Psoas muscle (tissue), 8 donors: ENCODE data around the gene RPS17. TPM values are rescaled to one million over a fixed set of nuclear protein-coding genes. Genes with fewer than 3 reads are reported as not detected.

Source experiments
- ATAC-seq, 4 donors: fragments of 200-7000 bp; cut with Tn5 transposase; one replicate each; pipeline ENCODE4 v1.9.1; 2020; ENCODE audit warnings: moderate library complexity in 3 of 4, mild to moderate bottlenecking in 2 of 4
- DNase-seq, 2 donors: peaks; one replicate each; pipeline ENCODE4 v3.0.0-alpha.2; 2020
- H3K27ac ChIP-seq: fragments of 200-600 bp; one replicate; pipeline ENCODE4 v1.8.0; 2022
- H3K27me3 ChIP-seq, 3 donors: fragments of 200-600 bp in 1 of 3; one replicate each; pipeline versions ENCODE4 v1.6.1 to v1.8.0; 2013 to 2022; ENCODE audit warnings: low read length in 2 of 3, mild to moderate bottlenecking in 2 of 3, moderate library complexity in 1 of 3; ENCODE audit not compliant: insufficient read depth in 3 of 3
- H3K36me3 ChIP-seq, 2 donors: fragments of 200-600 bp in 1 of 2; one replicate each; pipeline versions ENCODE4 v1.6.1 to v1.8.0; 2013 to 2022; ENCODE audit warnings: low read depth in 1 of 2, mild to moderate bottlenecking in 1 of 2, moderate library complexity in 1 of 2; ENCODE audit not compliant: insufficient read depth in 1 of 2
- H3K4me1 ChIP-seq: fragments of 200-600 bp; one replicate; pipeline ENCODE4 v1.8.0; 2022
- H3K4me3 ChIP-seq: fragments of 200-600 bp; one replicate; pipeline ENCODE4 v1.8.0; 2022; ENCODE audit warnings: mild to moderate bottlenecking
- H3K9me3 ChIP-seq: fragments of 200-600 bp; one replicate; pipeline ENCODE4 v1.8.0; 2022
- CTCF ChIP-seq: fragments of 200-600 bp; IDR thresholded peaks from one replicate; pipeline ENCODE4 v1.8.0; 2022; ENCODE audit warnings: antibody characterized with exemption
- WGBS, 3 donors: extraction: QIAGEN DNeasy Blood & Tissue Kit; methylation state at CpG; one replicate each; pipeline versions ENCODE4 v1.1.6 to v1.1.7; 2013; 5-methylcytosine and 5-hydroxymethylcytosine counted together
- intact Hi-C, 2 donors: fragments of 100-400 bp; cut with DNase I; formaldehyde crosslinking; loops; one replicate each; pipeline versions ENCODE4 v1.11.0 to v1.14.2; 2022
- polyA plus RNA-seq, 3 donors: library from polyadenylated mRNA; stranded (reverse); fragments of 200-250 nt; gene quantifications; one replicate each; pipeline ENCODE4 v1.2.3, GENCODE V29; 2013
- total RNA-seq, 4 donors: library from RNA; stranded (reverse); fragmentation: NEBNext Ultra II Directional in 2 of 4; extraction: Animal tissue kit (Norgen Biotek cat#: 25700) in 2 of 4; gene quantifications; one replicate each; pipeline versions ENCODE4 v1.2.1 to v1.2.4, GENCODE V29; 2021 to 2023
- donor health status: healthy with polysubstance abuse.
- donor health status: DM: no; HTN: no; CAD: no; lungs with moderate emphysema.
- donor health status: Bipolar disorder and iron deficiency.
- donor health status: healthy.
- donor health status: DM: yes; HTN: yes; CAD: no.
- donor health status: DM: no; HTN: no; CAD: no.
- donor health status: DM: no; HTN: no; CAD: no.
- donor health status: DM: yes; HTN: yes; CAD: no.

The RPS17 gene
- total and polyA plus RNA-seq, 7 donors = 724 to 3,349 (median 1,041) TPM

GRCh38 chr15:82549199-82549665 lies 9.0 kb upstream of the RPS17 start:
- DNase-seq (no peak), ATAC-seq (no peak)
- Histone ChIP-seq H3K4me3 (no peak overlapping the region), H3K27ac (no peak overlapping the region), H3K9me3 (no peaks in the 10 kb centered on the region), H3K36me3 (no peaks in the 10 kb centered on the region), H3K4me1 (peaks cover 15% of the 10 kb centered on the region), H3K27me3 (no peaks in the 10 kb centered on the region)
- WGBS, 3 donors = 92 to 96% (median 94%) methylated on average over 9 of the region's 9 CpGs
- TF ChIP-seq CTCF = no peak
- intact Hi-C loops = no loop called here

GRCh38 chr15:82548700-82549099 lies 8.4 kb upstream of the RPS17 start:
- no peak for TF ChIP-seq CTCF
- no peak for ATAC-seq
- intact Hi-C loops = no loop called here
- H3K27me3 ChIP-seq = no peaks in the 10 kb centered on the region
- 73 to 85% (median 84%) methylated on average over 2 of the region's 2 CpGs for WGBS, 3 donors
- H3K27ac ChIP-seq = no peak overlapping the region
- H3K4me1 ChIP-seq = peaks cover 14% of the 10 kb centered on the region
- no peak for DNase-seq
- H3K4me3 ChIP-seq = no peak overlapping the region
- H3K36me3 ChIP-seq = no peaks in the 10 kb centered on the region
- H3K9me3 ChIP-seq = no peaks in the 10 kb centered on the region

GRCh38 chr15:82545478-82545877 lies 5.2 kb upstream of the RPS17 start:
- DNase-seq (no peak), ATAC-seq (no peak)
- intact Hi-C loops = no loop called here
- WGBS, 3 donors = 70 to 77% (median 72%) methylated on average over 6 of the region's 6 CpGs
- Histone ChIP-seq H3K27me3 (no peaks in the 10 kb centered on the region), H3K36me3 (no peaks in the 10 kb centered on the region), H3K4me1 (no peaks in the 10 kb centered on the region), H3K4me3 (no peak overlapping the region), H3K9me3 (no peaks in the 10 kb centered on the region), H3K27ac (no peak overlapping the region)
- TF ChIP-seq CTCF = no peak

- no peak overlapping the region for H3K4me3 ChIP-seq
- no peaks in the 10 kb centered on the region for H3K9me3 ChIP-seq
- 36 to 51% (median 39%) methylated on average over 3 of the region's 3 CpGs for WGBS, 3 donors
- intact Hi-C loops = no loop called here
- no peak for TF ChIP-seq CTCF
- H3K27me3 ChIP-seq = no peaks in the 10 kb centered on the region
- ATAC-seq (no peak), DNase-seq (no peak)
- H3K27ac ChIP-seq = no peak overlapping the region
- no peaks in the 10 kb centered on the region for H3K36me3 ChIP-seq
- no peaks in the 10 kb centered on the region for H3K4me1 ChIP-seq
Observed at GRCh38 chr15:82545002-82545401, 4.7 kb upstream of the RPS17 start.

- Histone ChIP-seq H3K36me3 (no peaks in the 10 kb centered on the region), H3K27ac (no peak overlapping the region), H3K9me3 (no peaks in the 10 kb centered on the region), H3K27me3 (no peaks in the 10 kb centered on the region), H3K4me1 (no peaks in the 10 kb centered on the region), H3K4me3 (no peak overlapping the region)
- ATAC-seq (no peak), DNase-seq (no peak)
- no peak for TF ChIP-seq CTCF
- WGBS, 3 donors = 76 to 79% (median 77%) methylated on average over 9 of the region's 9 CpGs
- intact Hi-C loops = no loop called here
Observed at GRCh38 chr15:82544431-82544830, 4.2 kb upstream of the RPS17 start.
